Measurements from ENCODE around the gene P2RX7.

DNA sequence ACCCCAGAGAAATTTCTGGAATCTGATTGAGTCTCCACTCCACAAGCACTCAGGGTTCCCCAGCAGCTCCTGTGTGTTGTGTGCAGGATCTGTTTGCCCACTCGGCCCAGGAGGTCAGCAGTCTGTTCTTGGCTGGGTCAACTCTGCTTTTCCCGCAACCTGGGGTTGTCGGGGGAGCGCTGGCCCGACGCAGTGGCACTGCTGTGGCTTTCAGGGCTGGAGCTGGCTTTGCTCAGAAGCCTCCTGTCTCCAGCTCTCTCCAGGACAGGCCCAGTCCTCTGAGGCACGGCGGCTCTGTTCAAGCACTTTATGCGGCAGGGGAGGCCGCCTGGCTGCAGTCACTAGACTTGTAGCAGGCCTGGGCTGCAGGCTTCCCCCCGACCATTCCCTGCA is 100.9 kb downstream of the P2RX7 start:
- no peak for TF ChIP-seq POLR2AphosphoS5 (IDR thresholded peaks at IDR 0.05; ENCODE audit: borderline replicate concordance, low read depth, low read length)
- no peak for TF ChIP-seq EZH2 (IDR thresholded peaks at IDR 0.05)
